ENCODE data around the gene YY2.
"Not testable (repeated sequence)": the region's sequence is repeated elsewhere in the genome, so short reads cannot be mapped to it uniquely, and the experiment has no call there.

The YY2 gene

DNA sequence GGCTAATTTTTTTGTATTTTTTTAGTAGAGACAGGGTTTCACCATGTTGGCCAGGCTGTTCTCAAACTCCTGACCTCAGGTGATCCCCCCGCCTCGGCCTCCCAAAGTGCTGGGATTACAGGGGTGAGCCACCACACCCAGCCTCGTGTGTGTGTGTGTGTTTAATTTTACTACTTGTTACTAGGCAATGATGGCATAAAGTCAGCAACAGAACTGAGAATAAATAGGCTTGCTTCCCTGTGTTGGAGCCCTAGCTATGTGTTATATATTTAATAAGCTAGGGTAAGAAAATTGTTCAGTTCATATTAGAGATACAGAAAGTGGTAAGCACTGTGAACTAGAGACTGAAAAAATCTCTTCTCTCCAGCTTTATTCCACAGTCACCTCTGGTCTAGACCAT is 18.4 kb downstream of the YY2 start:
- DNase-seq (ENCODE audit: low read depth), result not testable (repeated sequence)

DNA sequence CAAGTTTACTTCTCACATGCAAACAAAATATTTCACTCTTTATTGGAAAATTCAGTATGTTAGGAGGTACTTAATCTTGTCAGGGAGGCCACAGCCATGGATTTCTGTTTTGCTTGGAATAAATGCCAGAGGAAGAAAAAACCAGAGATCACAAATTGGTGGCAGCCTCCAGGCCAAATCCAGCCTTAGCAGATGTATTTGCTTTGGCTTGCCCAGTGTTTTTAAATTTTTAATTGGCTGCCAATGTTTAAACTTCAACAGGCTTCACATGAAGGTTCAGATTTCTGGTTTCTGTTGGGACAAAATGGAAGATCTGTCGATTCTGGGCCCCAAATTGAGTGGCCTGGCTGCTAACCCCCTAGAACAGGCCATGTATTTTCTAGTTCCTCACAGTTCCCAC is 19.2 kb downstream of the YY2 start:
- no peak for DNase-seq (ENCODE audit: low read depth)

DNA sequence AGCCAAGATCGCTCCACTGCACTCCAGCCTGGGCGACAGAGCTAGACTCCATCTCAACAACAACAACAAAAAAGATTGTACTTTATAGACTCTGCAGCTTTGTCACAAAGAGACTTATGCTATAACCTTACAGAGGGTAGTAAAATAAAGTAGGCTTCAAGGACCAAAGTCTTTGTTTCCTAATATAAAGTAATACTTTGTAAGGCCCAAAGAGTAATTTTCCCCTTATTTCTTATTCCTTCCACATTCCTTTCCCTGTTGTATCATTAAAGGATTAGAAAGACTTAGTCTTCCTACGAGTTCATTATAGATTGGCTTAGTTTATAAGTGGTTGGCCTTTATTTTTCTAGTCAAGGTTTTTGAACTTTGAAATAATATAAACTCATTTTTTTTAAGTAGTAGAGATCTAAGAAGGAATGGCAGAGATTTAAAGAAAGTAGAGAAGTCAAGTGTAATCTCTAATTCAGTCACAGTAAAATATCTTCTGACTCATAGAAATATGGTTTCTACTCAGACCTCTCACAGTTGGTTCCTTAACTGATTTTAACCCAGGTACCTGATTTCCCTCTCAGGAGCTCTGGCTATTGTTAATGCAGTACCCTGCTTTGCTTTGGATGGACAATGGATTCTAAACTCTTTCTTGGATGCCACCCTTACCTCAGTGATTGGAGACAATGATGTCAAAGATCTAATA is 26.2 kb downstream of the YY2 start:
- DNase-seq (ENCODE audit: low read depth), result no peak

DNA sequence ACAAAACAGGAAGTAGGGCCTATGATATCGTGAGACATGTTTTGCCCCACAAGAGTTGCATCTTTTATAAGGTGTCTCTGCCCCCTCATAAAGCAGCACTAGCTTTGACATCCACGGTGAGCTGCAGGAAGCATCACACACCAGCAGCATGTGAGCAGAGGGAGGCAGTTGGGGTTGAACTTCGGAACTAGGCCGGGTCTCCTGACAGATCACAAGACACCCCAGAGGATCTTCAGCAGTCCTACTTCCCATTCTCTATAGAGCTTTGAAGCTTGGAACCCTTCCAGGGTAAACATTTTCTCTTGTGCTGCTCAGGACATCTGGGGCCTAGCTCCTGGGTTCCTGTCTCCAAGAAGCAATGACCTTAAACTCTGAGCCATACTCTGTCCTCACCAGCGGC is 27.5 kb downstream of the YY2 start:
- no peak for DNase-seq (ENCODE audit: low read depth)

DNA sequence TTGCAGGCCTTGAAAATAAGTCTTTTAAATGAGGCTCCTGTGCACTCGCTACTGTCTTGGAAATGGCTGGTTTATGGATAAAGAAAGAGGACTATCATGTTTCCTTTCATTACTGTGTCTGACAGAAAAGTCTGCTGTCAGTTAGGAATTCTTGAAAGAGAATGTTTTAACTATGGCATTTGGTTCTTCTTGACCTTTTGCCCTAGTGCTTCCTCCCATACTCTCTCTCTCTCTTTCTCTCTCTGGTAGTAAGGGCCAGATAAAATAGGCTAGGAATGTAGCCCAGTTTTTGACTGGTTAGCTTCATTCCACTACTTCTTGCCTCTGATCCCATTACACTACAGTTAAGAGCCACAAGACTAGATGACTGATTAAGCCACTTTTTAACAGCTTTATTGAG is 29.8 kb downstream of the YY2 start:
- DNase-seq (ENCODE audit: low read depth), result no peak

DNA sequence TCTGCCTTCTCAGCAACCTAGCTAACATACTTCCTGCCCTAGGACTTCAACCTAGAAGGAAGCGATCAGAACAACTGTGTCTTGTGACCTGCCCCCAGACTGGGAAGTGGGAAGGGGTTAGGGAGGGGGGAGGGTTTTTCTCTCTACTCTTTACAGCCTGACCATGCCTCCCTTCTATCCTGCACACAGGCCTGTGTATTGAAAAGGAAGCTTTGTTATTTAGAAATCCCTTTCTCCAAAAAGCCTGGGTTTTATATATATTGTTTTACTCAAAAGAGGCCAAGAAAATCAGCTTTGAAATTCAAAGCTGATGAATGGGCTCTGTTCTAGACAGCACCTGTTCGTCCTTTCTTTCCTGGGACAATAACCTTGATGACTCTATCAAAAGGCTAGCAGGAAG is 49.5 kb downstream of the YY2 start:
- DNase-seq (ENCODE audit: low read depth), result no peak

DNA sequence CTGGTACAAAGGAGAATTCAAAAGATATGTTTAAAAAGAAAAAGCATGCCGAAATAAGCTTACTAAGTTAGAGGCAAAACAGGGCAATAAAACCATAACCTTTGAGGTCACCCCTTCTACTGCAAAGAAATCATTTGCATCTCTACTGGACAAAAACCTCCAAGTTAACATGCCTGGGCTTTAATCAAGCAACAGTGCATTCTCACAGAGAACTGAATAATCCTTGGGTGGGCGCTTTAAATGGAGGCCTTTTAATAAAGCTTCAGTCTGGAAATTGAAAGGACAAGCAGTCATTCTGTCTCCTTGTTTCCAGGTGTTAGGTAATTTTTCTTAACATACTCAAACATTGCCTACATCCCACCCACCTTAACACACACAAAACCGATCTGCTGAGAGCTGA is 50.2 kb downstream of the YY2 start:
- no peak for DNase-seq (ENCODE audit: low read depth)

DNA sequence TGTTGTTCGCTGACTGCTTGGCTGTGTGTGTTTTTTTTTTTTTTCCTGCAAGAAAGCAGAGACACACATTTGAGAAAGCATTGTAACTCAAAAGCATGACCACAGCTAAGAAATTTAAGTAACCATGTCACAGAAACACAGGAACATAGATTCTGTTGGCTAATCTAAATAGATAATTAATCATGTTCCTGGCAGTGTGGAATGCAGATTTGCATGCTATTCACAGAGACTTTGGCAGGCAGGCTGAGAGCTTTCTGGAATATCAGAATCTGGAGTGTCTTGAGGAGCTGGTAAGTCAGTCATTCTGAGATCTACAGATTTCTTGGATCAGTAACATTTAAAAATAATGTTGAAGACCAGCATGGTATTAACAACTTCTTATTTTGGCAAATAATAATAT is 51.5 kb downstream of the YY2 start:
- no peak for DNase-seq (ENCODE audit: low read depth)
